PFSK-1 (cell line): ENCODE results near the gene RPL36AL.

Experiments
- POLR2AphosphoS5 ChIP-seq: IDR thresholded peaks from 2 replicates; pipeline ENCODE4 v1.6.1; 2012; ENCODE audit warnings: low read depth, mild to moderate bottlenecking, control low read depth, low read length, moderate library complexity
- REST ChIP-seq, 2 experiments: IDR thresholded peaks; 2 replicates each; pipeline versions ENCODE4 v1.6.1 to v1.8.0; 2011 to 2012; ENCODE audit warnings: low read depth in 2 of 2, low read length in 2 of 2, control low read depth in 1 of 2, inconsistent platforms in 1 of 2, mild to moderate bottlenecking in 1 of 2, moderate library complexity in 1 of 2; ENCODE audit not compliant: insufficient read depth in 1 of 2
- SIN3A ChIP-seq: IDR thresholded peaks from 2 replicates; pipeline ENCODE4 v1.6.1; 2012; ENCODE audit warnings: mild to moderate bottlenecking, low read length, moderate library complexity, borderline replicate concordance; ENCODE audit not compliant: insufficient read depth
- TAF1 ChIP-seq: IDR thresholded peaks from 2 replicates; pipeline ENCODE4 v1.6.1; 2012; ENCODE audit warnings: low read length, control low read depth, borderline replicate concordance; ENCODE audit not compliant: insufficient read depth

GRCh38 chr14:49659526-49660455 lies 39.4 kb upstream of the RPL36AL start:
- no peak for TF ChIP-seq SIN3A
- no peak for TF ChIP-seq POLR2AphosphoS5
- TF ChIP-seq TAF1: no peak
- TF ChIP-seq REST (IDR thresholded peaks at IDR 0.05; ENCODE audit: insufficient read depth in 1 of 2, low read depth in 2 of 2, low read length in 2 of 2): no peak
